Activated T-cell treated with anti-CD3 and anti-CD28 coated beads for 48 hours (primary cell): ENCODE measurements around the gene PDE4B.
"Not testable (repeated sequence)": the region's sequence is repeated elsewhere in the genome, so short reads cannot be mapped to it uniquely, and the experiment has no call there.

Experiments
- DNase-seq: peaks from one replicate; pipeline ENCODE4 v3.0.0-alpha.2; 2020; ENCODE audit warnings: low read depth

Gene PDE4B

DNA sequence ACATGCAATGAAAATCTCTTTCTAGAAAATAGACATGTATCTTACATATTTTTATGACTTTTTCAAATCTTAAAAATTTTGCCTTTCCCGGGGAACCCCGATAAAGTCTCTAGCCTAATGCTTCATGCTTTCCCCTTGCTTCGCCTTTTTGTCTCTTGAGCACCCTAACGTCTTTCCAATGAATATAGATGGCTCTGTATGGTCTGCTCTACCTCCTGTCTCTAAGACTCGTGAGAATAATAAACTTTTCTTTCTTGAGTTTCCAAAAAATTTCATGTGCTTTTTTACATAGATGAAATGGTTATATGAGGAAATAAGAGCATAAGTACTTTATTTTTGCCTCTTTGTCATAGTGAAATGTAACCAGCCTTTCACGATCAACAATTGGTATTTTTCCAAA is 202.6 kb downstream of the PDE4B start:
- no peak for DNase-seq

GRCh38 chr1:65995928-65996327 is 203.2 kb downstream of the PDE4B start:
- DNase-seq, result no peak

GRCh38 chr1:65997693-65998092 is 205.0 kb downstream of the PDE4B start:
- DNase-seq, result no peak

- DNase-seq, result no peak
Observed at GRCh38 chr1:65998763-65999583, 206.3 kb downstream of the PDE4B start.

DNA sequence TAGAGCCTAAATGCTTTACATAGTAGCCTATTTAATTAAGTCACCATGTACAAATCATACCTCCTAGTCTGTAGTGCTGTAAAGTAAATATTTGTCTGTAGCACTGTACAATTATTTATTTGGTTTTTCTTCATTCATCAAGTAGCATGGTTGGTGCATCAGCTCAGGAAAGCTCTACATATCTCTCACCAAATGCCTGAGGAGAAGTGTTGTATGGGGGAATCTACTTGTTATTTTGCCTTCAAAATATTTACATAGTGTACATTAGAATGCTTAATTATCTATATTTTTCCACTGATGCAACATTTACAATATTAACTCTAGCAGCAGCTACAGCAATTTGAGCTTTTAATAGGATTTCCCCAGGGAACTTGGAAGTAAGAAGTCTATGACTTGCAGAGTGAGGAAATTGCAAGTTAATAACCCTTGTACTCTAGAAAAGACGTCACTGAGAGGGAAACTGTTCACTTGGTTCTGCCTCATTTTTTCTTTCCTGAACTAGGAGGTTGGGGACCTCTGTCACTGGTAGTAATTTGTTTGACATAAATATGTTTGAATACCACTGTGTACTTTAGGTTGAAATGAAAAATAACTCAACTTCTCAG is 207.4 kb downstream of the PDE4B start:
- no peak for DNase-seq

GRCh38 chr1:66003690-66004089 is 211.0 kb downstream of the PDE4B start:
- DNase-seq, result no peak

DNA sequence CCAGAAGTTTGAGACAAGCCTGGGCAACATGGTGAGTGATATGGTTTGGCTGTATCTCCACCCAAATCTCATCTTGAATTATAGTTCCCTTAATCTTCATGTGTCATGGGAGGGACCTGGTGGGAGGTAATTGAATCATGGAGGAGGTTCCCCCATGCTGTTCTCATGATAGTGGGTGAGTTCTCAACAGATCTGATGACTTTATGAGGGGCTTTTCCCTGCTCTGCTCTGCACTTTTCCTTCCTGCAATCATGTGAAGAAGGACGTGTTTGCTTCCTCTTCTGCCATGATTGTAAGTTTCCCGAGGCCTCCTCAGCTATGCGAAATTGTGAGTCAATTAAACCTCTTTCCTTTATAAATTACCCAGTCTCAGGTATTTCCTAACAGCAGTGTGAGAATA is 213.8 kb downstream of the PDE4B start:
- not testable (repeated sequence) for DNase-seq

GRCh38 chr1:66012106-66012784 is 219.6 kb downstream of the PDE4B start:
- DNase-seq, result no peak

GRCh38 chr1:66013371-66013770 is 220.7 kb downstream of the PDE4B start:
- DNase-seq, result no peak

- DNase-seq, result no peak
Observed at GRCh38 chr1:66022904-66023620, 230.4 kb downstream of the PDE4B start.

- DNase-seq, result no peak
Observed at GRCh38 chr1:66025188-66025587, 232.5 kb downstream of the PDE4B start.

DNA sequence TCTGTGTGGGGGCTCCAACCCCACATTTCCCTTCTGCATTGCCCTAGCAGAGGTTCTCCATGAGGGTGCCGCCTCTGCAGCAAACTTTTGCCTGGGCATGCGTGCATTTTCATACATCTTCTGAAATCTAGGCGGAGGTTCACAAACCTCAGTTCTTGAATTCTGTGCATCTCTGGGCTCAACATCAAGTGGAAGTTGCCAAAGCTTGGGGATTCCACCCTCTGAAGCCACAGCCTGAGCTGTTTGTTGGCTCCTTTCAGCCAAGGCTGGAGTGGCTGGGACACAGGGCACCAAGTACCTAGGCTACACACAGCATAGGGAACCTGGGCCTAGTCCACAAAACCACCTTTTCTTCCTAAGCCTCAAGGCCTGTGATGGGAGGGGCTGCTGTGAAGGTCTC is 235.3 kb downstream of the PDE4B start:
- no peak for DNase-seq

DNA sequence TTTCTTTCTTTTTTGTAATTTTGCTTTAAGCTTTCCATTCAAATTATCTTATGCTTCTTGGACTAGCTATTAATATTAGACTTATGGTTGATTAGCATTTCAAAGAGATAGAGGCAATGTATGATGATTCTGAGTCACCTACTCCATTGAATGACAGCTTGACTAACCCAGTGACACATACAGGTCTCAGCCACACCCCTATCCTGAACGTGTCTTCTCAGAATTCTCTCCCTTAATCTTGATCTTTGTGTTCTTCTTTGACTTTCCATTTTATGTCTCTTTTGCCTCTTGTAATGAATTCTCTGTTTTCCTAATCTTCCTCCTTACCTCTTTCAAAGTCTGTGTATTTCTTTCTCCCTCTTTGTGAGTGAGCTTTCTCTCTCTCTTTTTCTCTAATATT is 241.1 kb downstream of the PDE4B start:
- DNase-seq, result no peak

DNA sequence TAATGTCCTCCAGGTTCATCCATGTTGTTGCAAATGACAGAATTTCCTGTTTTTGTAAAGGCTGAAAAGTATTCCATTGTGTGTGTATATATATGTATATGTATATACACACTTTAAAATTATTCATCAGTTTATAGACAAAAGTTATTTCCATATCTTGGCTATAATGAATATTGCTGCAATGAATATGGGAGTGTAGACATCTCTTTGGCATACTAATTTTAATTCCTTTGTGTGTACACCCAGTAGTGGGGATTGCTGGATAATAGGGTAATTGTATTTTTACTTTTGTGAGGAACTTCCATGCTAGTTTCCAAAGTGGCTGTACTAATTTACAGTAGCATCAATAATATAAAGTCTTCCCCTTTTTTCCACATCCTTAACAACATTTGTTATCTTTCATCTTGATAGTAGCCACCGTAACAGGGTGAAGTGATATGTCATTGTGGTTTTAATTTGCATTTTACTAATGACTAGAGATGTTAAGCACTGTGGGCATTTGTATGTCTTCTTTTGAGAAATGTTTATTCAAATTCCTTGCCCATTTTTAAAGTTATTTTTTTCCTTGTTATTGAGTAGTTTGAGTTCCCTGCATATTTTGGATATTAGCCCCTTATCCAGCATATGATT is 243.0 kb downstream of the PDE4B start:
- DNase-seq, result no peak

- no peak for DNase-seq
Observed at GRCh38 chr1:66041654-66042053, 249.0 kb downstream of the PDE4B start.

DNA sequence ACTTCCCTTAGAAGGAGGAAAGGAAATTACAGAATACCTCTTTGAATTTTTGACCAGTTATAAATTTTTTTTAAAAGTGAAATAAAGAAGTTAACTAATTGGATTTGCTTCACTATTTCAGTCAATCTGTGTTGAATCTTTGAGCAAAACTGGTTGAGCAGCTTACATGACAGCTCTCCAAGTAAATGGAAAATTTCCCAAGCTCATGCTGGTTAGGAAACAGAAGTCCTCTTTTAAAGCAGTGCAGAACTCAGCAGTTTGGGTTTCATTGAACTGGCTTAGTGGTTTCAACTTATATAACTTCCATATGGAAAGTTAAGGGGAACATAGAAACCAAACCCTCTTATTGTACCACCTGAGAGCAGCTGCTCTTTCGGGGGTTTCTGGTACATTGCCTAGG is 250.5 kb downstream of the PDE4B start:
- DNase-seq, result no peak

DNA sequence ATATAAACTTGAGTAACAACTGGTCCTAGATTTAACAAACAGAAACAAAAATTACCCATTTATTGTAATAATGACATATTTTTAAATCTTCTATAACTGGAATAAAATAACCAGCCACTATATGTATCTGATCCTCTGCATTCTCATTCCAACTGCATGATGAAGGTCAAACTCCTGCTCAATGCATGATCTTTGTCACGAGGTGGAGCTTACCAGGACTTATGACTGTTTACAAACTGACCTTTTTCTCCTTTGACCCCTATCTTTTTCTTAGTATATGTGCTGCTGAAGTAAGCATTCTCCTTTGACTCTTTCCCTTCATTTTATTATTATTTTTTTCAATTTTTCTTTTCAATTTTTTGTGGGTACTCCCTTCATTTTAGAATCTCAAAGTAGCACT is 252.2 kb downstream of the PDE4B start:
- no peak for DNase-seq

DNA sequence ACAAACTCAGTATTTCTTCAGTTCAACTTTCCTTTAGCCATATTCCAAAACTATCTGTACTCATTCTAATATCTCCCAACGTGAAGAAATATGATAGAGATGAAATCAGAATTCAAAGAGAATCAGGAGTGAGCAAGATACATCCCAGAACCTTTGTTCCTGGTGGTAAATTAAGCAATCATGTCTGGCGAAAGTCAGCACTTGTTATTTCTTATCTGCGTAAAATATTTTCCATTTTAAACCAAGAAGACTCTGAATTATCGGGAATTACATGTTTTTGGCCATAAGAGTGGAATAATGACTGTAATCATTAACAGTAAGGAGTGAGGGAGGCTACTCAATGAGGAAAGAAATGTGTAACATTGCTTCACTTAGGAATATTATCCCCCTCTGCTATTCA is 253.7 kb downstream of the PDE4B start:
- no peak for DNase-seq

DNA sequence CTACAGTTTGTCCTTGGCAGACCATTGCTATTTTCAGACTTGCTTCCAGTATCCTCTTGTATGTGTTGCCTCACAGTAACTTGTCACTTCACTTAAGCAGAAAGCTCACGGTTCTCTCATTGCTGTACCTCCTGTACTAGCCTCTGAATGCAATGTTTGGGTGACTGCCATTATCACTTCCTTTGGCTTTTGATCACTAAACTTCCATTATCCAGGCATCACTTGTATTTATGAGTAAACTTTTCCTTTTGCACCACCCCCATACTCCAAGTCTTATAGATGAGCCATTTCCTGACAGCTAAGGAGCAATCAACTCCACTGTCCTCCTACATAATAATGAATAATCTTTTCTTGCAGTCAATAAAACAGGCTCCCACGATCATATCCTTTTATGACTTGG is 255.3 kb downstream of the PDE4B start:
- no peak for DNase-seq

GRCh38 chr1:66050123-66050522 is 257.4 kb downstream of the PDE4B start:
- DNase-seq, result no peak

GRCh38 chr1:66050633-66051032 is 257.9 kb downstream of the PDE4B start:
- no peak for DNase-seq

DNA sequence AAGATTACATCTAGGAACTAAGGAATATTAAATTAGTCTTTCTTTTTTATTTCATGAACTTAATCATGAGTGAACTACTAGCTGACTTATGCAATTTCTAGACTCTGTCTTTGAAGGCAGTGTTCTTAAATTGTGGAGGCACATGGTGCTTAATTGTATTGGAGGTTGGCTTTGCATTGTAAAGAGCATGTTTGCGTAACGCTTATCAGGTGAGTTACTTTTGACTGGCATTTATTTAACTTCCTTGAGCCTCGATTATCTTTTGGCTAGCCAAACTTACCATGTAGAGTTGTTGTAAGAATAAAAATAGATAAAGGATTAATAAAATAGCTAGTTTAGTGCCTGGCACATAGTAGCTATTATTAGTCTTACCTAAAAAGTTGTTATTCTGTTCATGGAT is 262.4 kb downstream of the PDE4B start:
- DNase-seq, result no peak
